Nephron progenitor cell (in vitro differentiated cells): ENCODE results near the gene WFDC5.
"Not testable (repeated sequence)": the region's sequence is repeated elsewhere in the genome, so short reads cannot be mapped to it uniquely, and the experiment has no call there.

Experiments used
- DNase-seq: peaks from one replicate; pipeline ENCODE4 v3.0.0; 2021
- H3K27ac Mint-ChIP-seq: 2 replicates; pipeline ENCODE4 v1.8.0; 2021; ENCODE audit warnings: mild to moderate bottlenecking, moderate library complexity, mixed read lengths
- H3K27me3 Mint-ChIP-seq: 2 replicates; pipeline ENCODE4 v1.8.0; 2021; ENCODE audit warnings: mild to moderate bottlenecking, low read depth, mixed read lengths; ENCODE audit not compliant: poor library complexity
- H3K36me3 Mint-ChIP-seq: 2 replicates; pipeline ENCODE4 v1.8.0; 2021; ENCODE audit warnings: low read depth, mixed read lengths
- H3K4me1 Mint-ChIP-seq: 2 replicates; pipeline ENCODE4 v1.8.0; 2021; ENCODE audit warnings: mixed read lengths
- H3K4me3 Mint-ChIP-seq: 2 replicates; pipeline ENCODE4 v1.8.0; 2021; ENCODE audit warnings: mild to moderate bottlenecking, moderate library complexity, mixed read lengths
- H3K9me3 Mint-ChIP-seq: 2 replicates; pipeline ENCODE4 v1.8.0; 2021; ENCODE audit warnings: mild to moderate bottlenecking, moderate library complexity, mixed read lengths
- CTCF ChIP-seq: fragments of 200-600 bp; sonication (generic); IDR thresholded peaks from 2 replicates; pipeline ENCODE4 v1.5.0; 2021; ENCODE audit warnings: antibody characterized with exemption

The WFDC5 gene, protein sequence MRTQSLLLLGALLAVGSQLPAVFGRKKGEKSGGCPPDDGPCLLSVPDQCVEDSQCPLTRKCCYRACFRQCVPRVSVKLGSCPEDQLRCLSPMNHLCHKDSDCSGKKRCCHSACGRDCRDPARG

DNA sequence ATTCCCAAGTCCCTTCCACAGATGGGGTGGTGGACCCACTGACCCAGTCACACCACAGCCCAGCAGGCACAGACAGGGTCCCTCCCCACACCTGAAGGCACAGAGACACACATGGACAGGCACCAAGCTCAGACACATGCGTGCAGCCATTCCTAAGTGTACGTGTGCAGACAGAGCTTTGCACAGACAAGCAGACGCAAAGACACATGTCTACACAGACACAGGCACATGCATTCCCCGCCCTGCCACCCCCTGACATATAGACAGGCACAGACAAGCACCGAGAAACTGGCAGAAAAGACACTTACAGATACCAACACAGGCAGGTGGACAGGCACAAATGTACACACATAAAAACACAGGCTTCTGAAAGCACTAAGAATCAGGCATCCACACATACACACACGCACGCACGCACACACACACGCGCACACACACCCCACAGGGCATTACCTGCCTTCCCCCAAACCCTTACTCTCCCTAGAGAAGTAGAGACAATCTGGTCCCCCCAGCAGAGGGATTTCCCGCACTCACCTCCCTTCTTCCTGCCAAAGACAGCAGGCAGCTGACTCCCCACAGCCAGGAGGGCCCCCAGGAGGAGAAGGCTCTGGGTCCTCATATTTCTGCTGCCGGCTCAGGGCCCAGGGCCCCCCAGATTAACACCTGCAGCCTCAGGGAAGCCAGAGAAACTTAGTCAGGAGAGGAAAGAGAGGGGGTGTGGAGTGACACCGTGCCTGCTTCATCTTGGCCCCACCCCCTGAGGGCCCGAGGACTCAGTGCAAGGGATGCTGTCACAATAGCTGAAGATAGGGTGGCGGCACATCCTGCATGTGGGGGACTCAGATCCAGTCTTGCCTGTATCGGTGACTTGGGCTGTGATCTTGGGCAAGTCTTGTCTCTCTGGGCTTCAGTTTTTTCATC, at the start of gene WFDC5:
TSS of gene WFDC5 (minus strand) at position 710 of the 921 bp plus-strand sequence. CDS start at position 619, 91 bp downstream.
- no peaks in the 10 kb centered on the region for H3K36me3 Mint-ChIP-seq
- no peaks in the 10 kb centered on the region for H3K9me3 Mint-ChIP-seq
- peak within 1 kb of the TSS; percentile 22 for H3K27ac Mint-ChIP-seq
- no peaks in the 10 kb centered on the region for H3K4me1 Mint-ChIP-seq
- no peak within 1 kb of the TSS for H3K4me3 Mint-ChIP-seq
- no peak for DNase-seq
- H3K27me3 Mint-ChIP-seq: peaks cover 50% of the 10 kb centered on the region
- no peak for TF ChIP-seq CTCF

DNA sequence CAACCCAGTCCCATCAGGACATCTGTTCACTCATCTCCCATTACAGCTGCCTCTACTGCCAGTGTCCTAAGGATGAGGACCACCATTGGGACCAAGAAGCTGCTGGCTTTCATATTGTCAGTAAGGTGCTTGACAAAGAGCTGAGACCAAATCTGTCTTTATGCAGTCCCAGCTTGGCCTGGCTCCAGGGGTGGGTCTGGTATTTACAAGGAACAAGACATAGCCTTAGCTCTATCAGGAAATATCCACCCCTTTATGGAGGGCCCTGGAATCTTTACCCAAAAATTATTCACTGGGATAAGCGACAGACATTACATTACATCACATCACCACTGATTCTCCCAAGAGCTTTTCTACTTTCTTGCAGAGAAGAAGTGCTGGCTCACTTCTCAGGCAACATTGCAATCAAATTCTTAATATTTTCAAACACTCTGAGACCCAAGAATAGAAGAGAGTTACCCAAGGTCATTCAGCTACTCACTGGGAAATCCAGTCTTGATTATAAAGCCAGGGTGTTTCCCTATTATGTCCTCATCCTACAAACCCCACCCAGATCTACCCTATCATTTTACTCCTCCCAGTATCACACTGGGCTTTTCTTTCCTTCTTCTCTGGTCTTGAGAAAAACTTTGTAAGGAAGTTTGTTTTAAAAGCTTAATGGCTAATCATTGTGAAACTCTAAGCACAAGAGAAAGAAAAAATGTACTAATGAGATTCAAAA, 48.3 kb upstream of the WFDC5 start:
- no peak overlapping the region for H3K4me3 Mint-ChIP-seq
- peaks cover 62% of the 10 kb centered on the region for H3K9me3 Mint-ChIP-seq

GRCh38 chr20:45157962-45158361, 43.0 kb upstream of the WFDC5 start:
- Mint-ChIP-seq H3K27ac (no peak overlapping the region), H3K4me1 (no peaks in the 10 kb centered on the region), H3K4me3 (no peak overlapping the region), H3K27me3 (peaks cover 11% of the 10 kb centered on the region), H3K9me3 (peaks cover 63% of the 10 kb centered on the region), H3K36me3 (no peaks in the 10 kb centered on the region)
- no peak for TF ChIP-seq CTCF
- no peak for DNase-seq

More for the DNA sequence above, 48.3 kb upstream of the WFDC5 start:
- H3K27me3 Mint-ChIP-seq: peaks cover 29% of the 10 kb centered on the region
- TF ChIP-seq CTCF: no peak
- H3K36me3 Mint-ChIP-seq: no peaks in the 10 kb centered on the region
- H3K4me1 Mint-ChIP-seq: no peaks in the 10 kb centered on the region
- no peak for DNase-seq
- H3K27ac Mint-ChIP-seq: no peak overlapping the region

DNA sequence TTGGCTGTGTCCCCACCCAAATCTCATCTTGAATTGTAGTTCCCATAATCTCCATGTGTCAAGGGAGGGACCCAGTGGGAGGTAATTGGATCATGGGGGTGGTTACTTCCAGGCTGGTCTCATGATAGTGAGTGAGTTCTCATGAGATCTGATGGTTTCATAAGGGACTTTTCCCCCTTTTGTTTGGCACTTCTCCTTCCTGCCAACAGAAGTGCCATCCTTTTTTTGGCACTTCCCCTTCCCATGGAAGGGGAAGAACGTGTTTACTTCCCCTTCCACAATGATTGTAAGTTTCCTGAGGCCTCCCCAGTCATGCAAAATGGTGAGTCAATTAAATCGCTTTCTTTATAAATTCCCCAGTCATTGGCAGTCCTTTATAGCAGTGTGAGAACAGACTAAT, 41.7 kb upstream of the WFDC5 start:
- no peak overlapping the region for H3K27ac Mint-ChIP-seq
- H3K36me3 Mint-ChIP-seq: no peaks in the 10 kb centered on the region
- H3K9me3 Mint-ChIP-seq: peaks cover 51% of the 10 kb centered on the region
- no peak for DNase-seq
- no peak overlapping the region for H3K4me3 Mint-ChIP-seq
- H3K4me1 Mint-ChIP-seq: no peaks in the 10 kb centered on the region
- peaks cover 10% of the 10 kb centered on the region for H3K27me3 Mint-ChIP-seq
- no peak for TF ChIP-seq CTCF

DNA sequence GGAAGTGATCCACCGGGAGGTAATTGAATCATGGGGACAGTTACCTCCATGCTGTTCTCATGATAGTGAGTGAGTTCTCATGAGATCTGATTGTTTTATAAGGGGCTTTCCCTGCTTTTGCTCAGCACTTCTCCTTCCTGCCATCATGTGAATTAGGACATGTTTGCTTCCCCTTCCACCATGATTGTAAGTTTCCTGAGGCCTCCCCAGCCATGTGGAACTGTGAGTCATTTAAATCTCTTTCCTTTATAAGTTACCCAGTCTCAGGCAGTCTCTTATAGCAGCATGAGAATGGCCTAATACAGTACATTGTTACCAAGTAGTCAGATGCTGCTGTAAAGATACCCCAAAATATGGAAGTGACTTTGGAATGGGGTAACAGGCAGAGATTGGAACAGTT, 39.8 kb upstream of the WFDC5 start:
- DNase-seq, H3K4me3 Mint-ChIP-seq, H3K27ac Mint-ChIP-seq, H3K36me3 Mint-ChIP-seq, H3K4me1 Mint-ChIP-seq: not testable (repeated sequence)
- peaks cover 20% of the 10 kb centered on the region for H3K27me3 Mint-ChIP-seq
- H3K9me3 Mint-ChIP-seq: peaks cover 40% of the 10 kb centered on the region

DNA sequence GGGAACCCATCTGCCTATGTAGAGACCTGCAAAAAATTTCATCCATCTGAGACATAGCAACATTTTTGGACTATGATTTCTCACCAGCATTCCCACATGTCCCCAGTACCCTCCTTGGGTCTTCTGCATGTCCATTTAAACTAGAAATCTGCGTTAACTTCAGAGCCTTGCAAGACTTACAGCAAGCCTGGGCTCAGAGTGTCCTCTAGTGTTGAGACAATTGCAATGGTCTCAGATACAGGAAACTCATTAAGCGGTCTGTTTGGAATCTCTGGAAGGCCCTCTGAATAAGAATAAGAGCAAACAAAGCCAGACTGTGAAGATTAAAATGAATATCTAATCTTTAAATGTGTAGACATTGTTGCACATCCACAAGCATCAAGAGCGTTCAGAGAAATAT, 39.2 kb upstream of the WFDC5 start:
- Mint-ChIP-seq H3K4me3 (no peak overlapping the region), H3K36me3 (no peaks in the 10 kb centered on the region), H3K9me3 (peaks cover 36% of the 10 kb centered on the region), H3K4me1 (no peaks in the 10 kb centered on the region), H3K27ac (no peak overlapping the region), H3K27me3 (peaks cover 25% of the 10 kb centered on the region)
- no peak for DNase-seq
- no peak for TF ChIP-seq CTCF
